GM18873 (cell line): Measurements from ENCODE around the gene PFKFB3.
"Not testable (repeated sequence)": the region's sequence is repeated elsewhere in the genome, so short reads cannot be mapped to it uniquely, and the experiment has no call there.

Experiments
- ATAC-seq: cut with Tn5 transposase; IDR thresholded peaks from one replicate; pipeline ENCODE4 v1.9.1; 2021; ENCODE audit warnings: mild to moderate bottlenecking, moderate library complexity, moderate number of reproducible peaks; ENCODE audit not compliant: unreplicated experiment, low FRiP score

PFKFB3 gene

GRCh38 chr10:6177880-6178281 is 24.9 kb upstream of the PFKFB3 start:
- no peak for ATAC-seq

GRCh38 chr10:6178581-6178980 is 24.2 kb upstream of the PFKFB3 start:
- ATAC-seq: no peak

- no peak for ATAC-seq
Observed at GRCh38 chr10:6179078-6179477, 23.7 kb upstream of the PFKFB3 start.

GRCh38 chr10:6180480-6181110 is 22.1 kb upstream of the PFKFB3 start:
- ATAC-seq: no peak

GRCh38 chr10:6181249-6181648 is 21.5 kb upstream of the PFKFB3 start:
- ATAC-seq: no peak

GRCh38 chr10:6182454-6183098 is 20.2 kb upstream of the PFKFB3 start:
- ATAC-seq: no peak

GRCh38 chr10:6185039-6185716 is 17.6 kb upstream of the PFKFB3 start:
- no peak for ATAC-seq

- no peak for ATAC-seq
Observed at GRCh38 chr10:6186894-6187256, 15.9 kb upstream of the PFKFB3 start.

- ATAC-seq: no peak
Observed at GRCh38 chr10:6187278-6187677, 15.5 kb upstream of the PFKFB3 start.

GRCh38 chr10:6190033-6190432 is 12.7 kb upstream of the PFKFB3 start:
- not testable (repeated sequence) for ATAC-seq

- no peak for ATAC-seq
Observed at GRCh38 chr10:6191147-6191546, 11.6 kb upstream of the PFKFB3 start.

- no peak for ATAC-seq
Observed at GRCh38 chr10:6191569-6191968, 11.2 kb upstream of the PFKFB3 start.

GRCh38 chr10:6193342-6193741 is 9.4 kb upstream of the PFKFB3 start:
- ATAC-seq: not testable (repeated sequence)

- no peak for ATAC-seq
Observed at GRCh38 chr10:6194311-6194710, 8.4 kb upstream of the PFKFB3 start.

- no peak for ATAC-seq
Observed at GRCh38 chr10:6195376-6195775, 7.4 kb upstream of the PFKFB3 start.

- no peak for ATAC-seq
Observed at GRCh38 chr10:6195846-6196245, 6.9 kb upstream of the PFKFB3 start.

GRCh38 chr10:6196524-6196923 is 6.2 kb upstream of the PFKFB3 start:
- not testable (repeated sequence) for ATAC-seq

GRCh38 chr10:6197321-6197720 is 5.4 kb upstream of the PFKFB3 start:
- ATAC-seq: no peak

GRCh38 chr10:6198171-6198570 is 4.6 kb upstream of the PFKFB3 start:
- no peak for ATAC-seq

- no peak for ATAC-seq
Observed at GRCh38 chr10:6199131-6199733, 3.5 kb upstream of the PFKFB3 start.

- no peak for ATAC-seq
Observed at GRCh38 chr10:6200440-6200733, 2.3 kb upstream of the PFKFB3 start.
